Measurements from ENCODE around the gene PDCL3.

DNA sequence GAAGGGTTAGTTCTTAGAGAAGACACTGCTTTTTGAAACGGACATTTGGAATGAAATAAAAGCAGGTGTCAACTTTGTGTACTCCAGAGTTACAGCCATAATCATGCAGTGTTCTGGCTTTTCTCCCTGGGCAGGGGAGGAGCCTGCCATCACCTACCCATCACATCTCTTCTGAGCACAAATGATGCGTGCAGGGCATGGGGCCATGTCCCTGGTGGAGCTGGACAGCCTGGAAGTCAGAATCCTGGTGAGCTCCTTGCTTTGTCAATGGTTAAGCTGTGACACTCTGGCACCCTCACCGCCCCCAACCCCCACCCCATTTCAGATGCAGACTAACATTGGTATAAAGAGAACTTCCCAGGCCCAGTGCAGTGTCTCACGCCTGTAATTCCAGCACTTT, 53.1 kb downstream of the PDCL3 start:
- TF ChIP-seq, protein P1, sequence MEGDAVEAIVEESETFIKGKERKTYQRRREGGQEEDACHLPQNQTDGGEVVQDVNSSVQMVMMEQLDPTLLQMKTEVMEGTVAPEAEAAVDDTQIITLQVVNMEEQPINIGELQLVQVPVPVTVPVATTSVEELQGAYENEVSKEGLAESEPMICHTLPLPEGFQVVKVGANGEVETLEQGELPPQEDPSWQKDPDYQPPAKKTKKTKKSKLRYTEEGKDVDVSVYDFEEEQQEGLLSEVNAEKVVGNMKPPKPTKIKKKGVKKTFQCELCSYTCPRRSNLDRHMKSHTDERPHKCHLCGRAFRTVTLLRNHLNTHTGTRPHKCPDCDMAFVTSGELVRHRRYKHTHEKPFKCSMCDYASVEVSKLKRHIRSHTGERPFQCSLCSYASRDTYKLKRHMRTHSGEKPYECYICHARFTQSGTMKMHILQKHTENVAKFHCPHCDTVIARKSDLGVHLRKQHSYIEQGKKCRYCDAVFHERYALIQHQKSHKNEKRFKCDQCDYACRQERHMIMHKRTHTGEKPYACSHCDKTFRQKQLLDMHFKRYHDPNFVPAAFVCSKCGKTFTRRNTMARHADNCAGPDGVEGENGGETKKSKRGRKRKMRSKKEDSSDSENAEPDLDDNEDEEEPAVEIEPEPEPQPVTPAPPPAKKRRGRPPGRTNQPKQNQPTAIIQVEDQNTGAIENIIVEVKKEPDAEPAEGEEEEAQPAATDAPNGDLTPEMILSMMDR (IDR thresholded peaks at IDR 0.05; ENCODE audit: low read length): no peak
- no peak for TF ChIP-seq EZH2phosphoT487 (IDR thresholded peaks at IDR 0.05; ENCODE audit: low read length)

All from MM.1S (cell line).